Measurements from ENCODE around the gene CKAP2L. TPM values are rescaled to one million over a fixed set of nuclear protein-coding genes. Genes with fewer than 3 reads are reported as not detected.

CKAP2L gene, protein sequence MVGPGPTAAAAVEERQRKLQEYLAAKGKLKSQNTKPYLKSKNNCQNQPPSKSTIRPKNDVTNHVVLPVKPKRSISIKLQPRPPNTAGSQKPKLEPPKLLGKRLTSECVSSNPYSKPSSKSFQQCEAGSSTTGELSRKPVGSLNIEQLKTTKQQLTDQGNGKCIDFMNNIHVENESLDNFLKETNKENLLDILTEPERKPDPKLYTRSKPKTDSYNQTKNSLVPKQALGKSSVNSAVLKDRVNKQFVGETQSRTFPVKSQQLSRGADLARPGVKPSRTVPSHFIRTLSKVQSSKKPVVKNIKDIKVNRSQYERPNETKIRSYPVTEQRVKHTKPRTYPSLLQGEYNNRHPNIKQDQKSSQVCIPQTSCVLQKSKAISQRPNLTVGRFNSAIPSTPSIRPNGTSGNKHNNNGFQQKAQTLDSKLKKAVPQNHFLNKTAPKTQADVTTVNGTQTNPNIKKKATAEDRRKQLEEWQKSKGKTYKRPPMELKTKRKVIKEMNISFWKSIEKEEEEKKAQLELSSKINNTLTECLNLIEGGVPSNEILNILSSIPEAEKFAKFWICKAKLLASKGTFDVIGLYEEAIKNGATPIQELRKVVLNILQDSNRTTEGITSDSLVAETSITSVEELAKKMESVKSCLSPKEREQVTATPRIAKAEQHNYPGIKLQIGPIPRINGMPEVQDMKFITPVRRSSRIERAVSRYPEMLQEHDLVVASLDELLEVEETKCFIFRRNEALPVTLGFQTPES
- 11.8 to 19.1 TPM (median 13.9 TPM) in 5 replicates for total RNA-seq (2022; extraction: Qiagen RNA extraction)

DNA sequence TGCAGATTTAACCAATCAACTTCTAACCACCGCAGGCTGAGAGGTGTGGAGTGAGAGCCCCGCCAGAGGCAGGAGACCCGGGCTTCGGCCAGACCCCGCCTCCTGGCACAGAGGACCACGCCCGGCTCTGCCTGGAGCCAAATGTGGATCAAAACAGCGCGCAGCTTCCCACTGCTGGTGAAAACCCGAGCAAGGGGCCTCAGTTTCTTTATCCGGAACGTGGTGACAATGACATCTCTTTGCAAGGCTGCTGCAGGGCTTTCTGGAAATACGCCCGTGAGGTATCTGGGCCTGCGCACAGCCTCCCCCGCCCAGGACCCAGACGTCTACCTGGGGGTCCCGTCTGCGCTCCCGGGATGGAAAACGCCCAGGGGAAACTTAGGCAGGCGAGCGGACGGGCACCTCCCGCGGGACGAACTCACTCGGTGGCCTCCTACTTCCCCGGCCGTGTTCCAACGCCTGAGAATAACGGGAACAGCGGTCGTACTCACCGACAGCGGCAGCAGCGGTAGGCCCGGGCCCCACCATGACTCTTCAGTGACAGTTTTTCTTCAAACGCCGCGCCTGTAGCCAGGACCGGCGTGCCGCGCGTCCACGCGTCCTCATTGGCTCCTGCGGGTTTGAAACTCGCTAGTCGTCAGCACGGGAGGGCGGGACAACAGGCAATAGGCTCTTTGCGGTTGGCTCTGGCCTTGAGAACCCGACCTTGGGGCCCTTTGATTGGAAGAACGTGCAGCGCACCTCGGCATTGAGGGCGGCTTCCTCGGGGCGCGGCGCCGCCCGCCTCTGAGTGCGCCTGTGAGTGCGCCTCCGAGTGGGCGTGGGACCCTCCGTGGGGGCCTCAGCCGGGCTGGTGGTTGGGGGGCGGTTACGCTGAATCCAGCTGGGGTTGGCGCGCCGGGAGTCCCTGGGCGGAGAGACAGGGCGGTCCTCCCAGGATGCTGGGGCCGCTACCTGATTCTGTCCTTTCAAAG lies at the start of gene CKAP2L:
Gene CKAP2L (minus strand): TSS at position 539 of the 974 bp plus-strand sequence. CDS start 11 bp downstream, at position 528.

DNA sequence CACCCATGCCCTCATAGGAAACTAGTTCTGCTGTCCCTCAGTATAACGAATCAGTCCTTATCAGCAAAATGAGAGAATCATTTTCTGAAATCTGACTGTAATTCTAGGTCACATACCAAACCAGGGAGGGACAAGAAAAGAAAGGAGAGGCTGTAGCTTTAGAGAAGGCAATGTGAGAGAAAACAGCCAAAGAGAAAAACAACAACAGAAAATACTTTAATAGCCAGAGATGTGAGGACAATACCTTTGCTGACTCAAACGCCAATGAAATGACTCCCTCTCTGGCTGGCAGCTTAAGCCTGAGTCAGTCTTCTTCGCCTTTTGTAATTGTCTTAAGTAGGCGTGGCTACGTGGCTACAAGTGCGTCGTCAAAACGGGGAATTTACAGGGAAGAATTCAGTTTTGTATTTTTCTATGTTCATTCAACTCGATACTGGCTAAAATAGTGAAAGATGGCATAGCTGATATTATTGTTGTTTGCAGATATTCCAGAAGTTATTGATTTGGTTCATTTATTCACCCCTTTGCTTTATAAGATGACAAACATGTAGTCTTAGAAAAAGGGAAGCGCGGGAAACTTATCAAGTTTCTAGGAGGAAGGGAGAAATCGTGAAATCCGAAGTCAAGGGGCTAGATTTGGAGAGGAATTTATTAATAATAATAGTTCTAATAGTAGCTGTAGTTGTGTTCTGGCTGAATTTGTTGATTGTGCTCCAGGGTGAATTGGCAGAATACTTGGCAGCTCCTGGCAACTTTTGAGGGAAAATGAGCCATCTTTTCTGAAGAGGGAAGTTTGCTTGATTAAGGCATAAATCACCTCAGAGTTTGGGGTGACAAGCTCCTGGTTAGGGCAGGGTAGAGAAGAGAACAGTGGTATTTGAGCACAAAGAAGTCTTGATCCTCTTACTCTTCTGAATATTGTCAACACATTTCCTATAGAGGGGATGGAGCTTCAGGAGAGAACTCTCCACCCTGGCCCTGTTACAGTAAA lies 20.1 kb upstream of the CKAP2L start, which contains the start of gene IL1A:
Gene IL1A (minus strand): TSS at position 295 of the 991 bp plus-strand sequence. CDS start 723 bp downstream, outside the sequence.

DNA sequence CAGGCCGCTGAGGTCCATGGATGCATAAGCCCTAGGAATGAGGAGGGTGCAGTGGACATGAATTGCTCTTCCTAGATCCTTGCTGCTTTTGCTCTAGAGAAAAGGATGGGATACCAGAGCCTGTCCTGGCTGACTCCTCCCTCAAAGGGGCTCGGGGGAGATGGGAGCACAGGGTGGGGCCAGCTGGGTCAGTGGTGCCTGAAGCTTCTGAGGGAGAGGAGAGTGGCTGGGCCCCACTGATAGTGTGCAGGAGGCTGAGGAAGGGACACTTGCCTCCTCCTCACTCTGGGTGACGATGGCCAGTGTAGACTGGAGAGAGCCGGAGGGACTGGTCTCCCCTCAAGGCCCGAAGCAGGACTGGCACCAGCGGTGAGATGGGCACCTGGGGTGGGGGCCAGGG lies 43.6 kb downstream of the CKAP2L start, which contains the start of gene NT5DC4:
Gene NT5DC4 (plus strand): TSS at position 236 of the 400 bp plus-strand sequence. CDS start 60 bp downstream, at position 296.

Other genes with a start within 250 kb of the CKAP2L start
- 21.5 to 25.6 TPM (median 21.8 TPM) in 5 replicates for gene POLR1B, start 222.1 kb downstream of the CKAP2L start, total RNA-seq (2022; extraction: Qiagen RNA extraction)
- 62.2 to 72.2 TPM (median 65.5 TPM) in 5 replicates for gene CHCHD5, start 180.0 kb downstream of the CKAP2L start, total RNA-seq (2022; extraction: Qiagen RNA extraction)
- gene SLC20A1, start 118.7 kb downstream of the CKAP2L start, total RNA-seq (2022; extraction: Qiagen RNA extraction), result 141 to 164 TPM (median 145 TPM) in 5 replicates
- gene NT5DC4, start 43.6 kb downstream of the CKAP2L start, total RNA-seq (2022; extraction: Qiagen RNA extraction), result 0.06 to 0.94 TPM in 2 of 5 replicates, not detected in the others
- 0.14 to 0.31 TPM (median 0.24 TPM) in 5 replicates for gene IL1A, start 19.9 kb upstream of the CKAP2L start, total RNA-seq (2022; extraction: Qiagen RNA extraction)
- gene IL1B, start 72.2 kb upstream of the CKAP2L start, total RNA-seq (2022; extraction: Qiagen RNA extraction), result 0.07 to 0.21 TPM (median 0.14 TPM) in 5 replicates
- gene IL37, start 146.6 kb upstream of the CKAP2L start, total RNA-seq (2022; extraction: Qiagen RNA extraction), result not detected in 5 replicates
- gene IL36G, start 213.4 kb upstream of the CKAP2L start, total RNA-seq (2022; extraction: Qiagen RNA extraction), result not detected in 5 replicates
- not detected in 5 replicates for gene IL36A, start 240.8 kb upstream of the CKAP2L start, total RNA-seq (2022; extraction: Qiagen RNA extraction)